ENCODE data around the gene IGF2.

DNA sequence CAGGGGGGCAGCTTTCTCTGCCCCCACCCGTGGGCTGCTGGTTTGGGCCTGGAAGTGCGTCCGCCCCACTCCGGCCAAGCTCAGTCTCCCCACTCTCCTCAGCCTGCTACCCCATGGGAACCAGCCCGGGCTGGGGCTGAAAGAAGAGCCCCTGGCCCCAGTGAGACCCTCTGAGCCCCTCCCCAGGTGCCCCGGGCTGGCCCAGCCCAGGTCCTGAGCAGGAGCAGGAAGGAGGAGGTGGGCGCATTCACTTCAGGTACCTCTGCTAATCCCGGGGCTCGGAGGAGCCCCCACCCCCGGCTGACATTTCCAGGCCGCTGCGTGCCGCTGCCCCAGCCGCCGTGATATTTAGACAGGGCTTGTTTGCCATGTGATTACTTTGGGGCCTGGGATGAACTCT is 41.2 kb upstream of the IGF2 start:
- no peak for TF ChIP-seq POLR2A (IDR thresholded peaks at IDR 0.05)
- TF ChIP-seq, protein P1, sequence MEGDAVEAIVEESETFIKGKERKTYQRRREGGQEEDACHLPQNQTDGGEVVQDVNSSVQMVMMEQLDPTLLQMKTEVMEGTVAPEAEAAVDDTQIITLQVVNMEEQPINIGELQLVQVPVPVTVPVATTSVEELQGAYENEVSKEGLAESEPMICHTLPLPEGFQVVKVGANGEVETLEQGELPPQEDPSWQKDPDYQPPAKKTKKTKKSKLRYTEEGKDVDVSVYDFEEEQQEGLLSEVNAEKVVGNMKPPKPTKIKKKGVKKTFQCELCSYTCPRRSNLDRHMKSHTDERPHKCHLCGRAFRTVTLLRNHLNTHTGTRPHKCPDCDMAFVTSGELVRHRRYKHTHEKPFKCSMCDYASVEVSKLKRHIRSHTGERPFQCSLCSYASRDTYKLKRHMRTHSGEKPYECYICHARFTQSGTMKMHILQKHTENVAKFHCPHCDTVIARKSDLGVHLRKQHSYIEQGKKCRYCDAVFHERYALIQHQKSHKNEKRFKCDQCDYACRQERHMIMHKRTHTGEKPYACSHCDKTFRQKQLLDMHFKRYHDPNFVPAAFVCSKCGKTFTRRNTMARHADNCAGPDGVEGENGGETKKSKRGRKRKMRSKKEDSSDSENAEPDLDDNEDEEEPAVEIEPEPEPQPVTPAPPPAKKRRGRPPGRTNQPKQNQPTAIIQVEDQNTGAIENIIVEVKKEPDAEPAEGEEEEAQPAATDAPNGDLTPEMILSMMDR (IDR thresholded peaks at IDR 0.05), result no peak

Measured in Peyer's patch (tissue), 4 donors.